ENCODE measurements around the gene TMEM272.

GRCh38 chr13:51861723-51862300 is 16.8 kb upstream of the TMEM272 start, which contains the start of gene CCDC70:
- TF ChIP-seq FOXK2 (IDR thresholded peaks at IDR 0.05) (no peak), NFRKB (IDR thresholded peaks at IDR 0.05) (no peak), FOXM1 (IDR thresholded peaks at IDR 0.05; ENCODE audit: borderline replicate concordance) (no peak), FOXA1 (IDR thresholded peaks at IDR 0.05) (no peak)

Measured in HEK293T (cell line).